Fibroblast of skin of right biceps (primary cell): ENCODE data around the gene VMAC.

Experiments
- DNase-seq: peaks from one replicate; pipeline ENCODE4 v3.0.0-alpha.2; 2013

The VMAC gene

DNA sequence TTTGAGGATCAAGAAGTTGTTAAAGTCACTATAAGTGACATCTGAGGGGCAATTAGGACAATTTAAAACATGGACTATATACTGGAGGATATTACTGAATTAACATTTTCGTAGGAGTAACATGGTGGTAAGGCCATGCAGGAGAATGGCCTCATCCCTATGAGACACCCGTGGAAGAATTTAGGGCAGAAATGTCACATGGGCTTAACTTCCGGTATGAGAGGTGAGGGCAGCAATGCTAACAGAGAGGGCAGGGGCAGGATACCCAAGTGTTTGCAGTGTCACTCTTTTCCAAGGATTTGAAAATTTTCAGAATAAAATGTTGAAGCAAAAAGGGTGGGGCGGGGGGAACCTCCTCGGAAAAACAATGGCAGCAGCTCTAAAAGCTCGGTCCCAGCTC lies 49.6 kb downstream of the VMAC start:
- no peak for DNase-seq

DNA sequence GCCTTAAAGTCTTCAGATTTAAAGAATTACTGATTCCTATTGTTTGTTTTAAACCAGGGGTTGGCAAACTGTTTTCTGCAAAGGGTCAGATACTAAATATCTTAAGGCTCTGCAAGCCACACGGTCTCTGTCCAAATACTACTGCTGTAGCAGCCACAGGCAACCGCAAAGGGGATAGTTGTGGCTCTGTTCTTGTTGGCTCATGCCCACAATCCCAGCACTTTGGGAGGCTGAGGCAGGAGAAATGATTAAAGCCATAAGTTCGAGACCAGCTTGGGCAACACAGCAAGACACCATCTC lies 50.9 kb downstream of the VMAC start:
- DNase-seq, result no peak

DNA sequence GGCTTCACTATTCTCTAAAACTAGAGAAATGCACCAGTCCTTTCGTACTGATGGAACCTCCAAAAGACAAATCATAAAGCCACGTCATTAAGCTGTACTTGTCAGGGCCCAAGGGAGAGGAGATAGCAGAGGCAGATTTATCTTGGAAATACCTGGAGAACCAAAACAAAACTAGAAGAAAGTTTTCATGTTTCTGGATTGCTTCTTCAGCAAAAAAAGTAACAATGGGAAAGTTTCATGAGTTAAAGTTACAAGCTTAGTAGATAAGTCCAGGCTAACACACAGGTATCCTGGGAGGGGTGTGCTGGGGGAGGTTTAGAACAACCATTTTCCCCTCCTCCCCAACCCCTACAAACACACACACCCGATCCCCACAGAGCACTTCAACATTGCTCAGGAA lies 51.7 kb downstream of the VMAC start:
- DNase-seq, result no peak

DNA sequence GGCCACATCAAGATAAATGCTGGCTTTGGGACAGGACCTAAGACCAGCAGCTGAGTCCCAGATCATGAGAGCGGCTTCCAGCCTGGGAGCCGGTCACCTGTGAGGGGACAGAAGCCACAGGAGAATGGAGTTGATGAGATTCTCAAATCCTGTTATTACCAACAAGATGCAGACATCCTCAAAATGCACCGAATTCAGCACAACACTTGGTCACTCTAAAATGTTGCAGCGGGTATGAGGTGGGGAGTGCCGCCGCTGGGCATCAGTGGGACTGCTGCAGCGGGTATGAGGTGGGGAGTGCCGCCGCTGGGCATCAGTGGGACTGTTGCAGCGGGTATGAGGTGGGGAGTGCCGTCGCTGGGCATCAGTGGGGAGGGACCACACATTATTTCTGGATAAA lies 52.1 kb downstream of the VMAC start:
- no peak for DNase-seq

DNA sequence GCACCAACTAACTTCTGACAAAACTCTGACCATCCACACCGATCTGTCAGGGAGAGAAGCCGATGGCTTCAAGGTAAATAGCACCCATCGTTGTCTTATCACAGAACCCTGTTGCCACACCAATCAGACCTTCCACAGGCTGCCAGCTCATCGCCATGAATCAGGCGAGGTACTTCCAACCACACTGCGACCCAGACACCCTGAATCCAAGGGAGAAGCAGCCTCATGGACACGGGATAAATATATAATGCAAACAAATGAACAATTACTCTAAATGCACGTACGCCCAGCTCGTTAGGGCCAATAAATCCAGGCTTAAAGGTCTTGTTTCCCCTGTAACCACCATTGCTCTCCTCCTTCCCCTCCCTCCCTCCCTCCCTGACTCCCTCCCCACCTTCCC lies 52.5 kb downstream of the VMAC start:
- no peak for DNase-seq

DNA sequence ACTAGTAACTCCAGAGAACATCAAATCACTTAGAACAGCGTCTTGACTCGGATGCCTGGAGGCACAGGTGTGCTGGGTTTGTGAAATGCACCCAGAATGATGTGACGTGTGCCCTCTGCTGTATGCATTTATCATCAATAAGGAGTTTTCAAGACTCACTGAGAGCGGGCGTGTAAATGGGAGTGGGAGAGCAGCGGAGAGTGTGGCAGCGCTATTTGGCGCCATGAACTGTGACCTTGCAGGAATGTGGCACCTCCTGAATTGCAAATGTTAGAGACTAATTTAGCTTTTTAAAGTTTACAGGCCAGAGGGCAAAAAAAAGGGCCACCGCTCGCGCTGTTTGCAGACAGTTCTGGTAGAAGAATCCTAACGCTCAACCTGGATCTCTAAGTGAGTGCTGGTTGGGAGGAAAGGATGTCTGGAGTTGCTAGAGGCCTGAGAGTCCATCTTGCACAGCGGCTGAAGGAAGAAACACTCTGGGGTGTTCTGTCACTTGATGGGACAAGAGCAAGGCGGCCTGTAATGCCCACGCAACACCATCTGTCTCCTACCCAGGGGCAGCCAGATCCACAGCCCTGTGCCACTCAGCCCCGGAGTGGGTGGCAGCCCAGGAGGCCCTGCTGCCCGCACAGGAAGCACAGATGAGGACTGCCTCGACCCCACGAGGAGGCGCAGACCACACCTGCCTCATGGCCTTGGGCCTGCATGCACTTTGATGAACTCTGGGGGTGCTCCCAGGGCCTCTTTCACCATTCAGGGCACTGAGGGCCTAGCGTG lies 53.6 kb downstream of the VMAC start:
- no peak for DNase-seq

DNA sequence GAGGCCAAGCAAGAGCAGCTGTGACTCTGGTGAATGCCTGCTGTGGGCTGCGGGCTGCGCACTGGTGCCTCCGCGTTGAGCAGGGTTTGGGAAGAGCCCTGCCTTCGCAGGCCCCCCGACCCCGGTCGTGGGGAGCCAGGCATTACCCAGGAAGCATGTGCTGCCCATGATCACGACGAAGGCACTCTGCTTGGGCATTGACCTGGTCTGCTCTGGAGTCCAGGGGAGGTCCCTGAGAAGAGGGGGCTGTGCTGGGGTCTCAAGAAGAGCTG lies 54.1 kb downstream of the VMAC start:
- DNase-seq, result no peak

DNA sequence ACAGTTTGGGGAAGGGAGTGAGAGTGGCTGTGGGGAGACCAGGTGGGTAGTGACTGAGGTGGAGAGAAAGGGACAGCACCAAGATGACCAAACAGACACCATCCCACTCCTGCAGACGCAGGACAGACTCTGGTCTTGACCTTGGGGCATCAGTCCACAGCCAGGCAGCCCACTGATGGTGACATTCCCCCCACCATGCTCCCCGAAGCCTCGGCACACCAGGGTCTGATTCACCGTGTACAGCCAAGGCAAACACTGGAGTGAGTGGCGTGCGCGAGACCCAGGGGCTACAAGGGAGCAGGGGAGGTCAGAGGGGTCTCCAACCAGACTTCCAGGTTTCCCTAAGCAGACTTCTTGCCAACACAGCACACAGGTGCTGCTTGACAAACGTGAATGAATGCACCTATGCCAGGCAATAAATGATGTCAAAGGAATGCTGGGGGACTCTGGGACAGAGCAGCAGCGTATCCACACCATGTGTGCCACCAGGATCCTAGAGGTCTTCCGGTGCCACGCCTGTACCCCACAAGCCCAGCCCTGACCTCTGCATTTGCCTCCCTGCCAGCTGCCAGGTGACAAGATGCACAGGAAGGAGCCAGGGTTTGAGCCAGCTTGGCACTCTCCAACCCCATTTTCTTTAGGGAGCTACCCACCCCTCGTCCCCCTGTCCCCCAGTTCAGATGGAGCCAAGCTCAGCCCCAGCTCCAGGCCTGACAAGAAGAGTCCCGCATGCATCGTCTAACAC lies 54.8 kb downstream of the VMAC start:
- DNase-seq, result no peak
